Testis (tissue), 2 donors: ENCODE results near the gene TRIM51G.
"Not testable (repeated sequence)": the region's sequence is repeated elsewhere in the genome, so short reads cannot be mapped to it uniquely, and the experiment has no call there.

Experiments used
- CTCF ChIP-seq, 3 experiments: fragments of 450-650 bp in 2 of 3; fragments of 200-600 bp in 1 of 3; sonication (generic) in 1 of 3; IDR thresholded peaks; one replicate each; pipeline ENCODE4 v1.5.1; 2016 to 2019; ENCODE audit warnings: antibody characterized with exemption in 3 of 3, mild to moderate bottlenecking in 2 of 3, moderate library complexity in 1 of 3
- POLR2A ChIP-seq: fragments of 450-650 bp; IDR thresholded peaks from one replicate; pipeline ENCODE4 v1.6.1; 2017; ENCODE audit warnings: antibody characterized with exemption, mild to moderate bottlenecking, moderate library complexity

DNA sequence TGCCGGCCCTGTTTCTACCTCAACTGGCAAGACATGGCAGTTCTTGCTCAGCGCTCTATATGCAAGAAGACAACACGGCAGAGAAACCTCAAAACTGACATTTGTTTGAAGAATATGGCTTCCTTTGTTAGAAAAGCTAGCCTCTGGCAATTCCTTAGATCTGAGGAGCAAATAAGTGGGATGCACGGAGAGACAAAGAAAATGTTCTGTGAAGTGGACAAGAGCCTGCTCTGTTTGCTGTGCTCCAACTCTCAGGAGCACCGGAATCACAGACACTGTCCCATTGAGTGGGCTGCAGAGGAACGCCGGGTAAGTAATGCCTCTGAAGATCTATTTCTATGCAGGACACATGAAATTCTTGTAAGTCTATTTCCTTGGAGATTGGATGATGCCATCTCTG is 37.9 kb downstream of the TRIM51G start:
- not testable (repeated sequence) for TF ChIP-seq CTCF (IDR thresholded peaks at IDR 0.05); POLR2A
